ENCODE data around the gene SORBS1.

- TF ChIP-seq CTCF (conservative IDR thresholded peaks at IDR 0.05; ENCODE audit: low read depth, low read length) (no peak), EZH2 (IDR thresholded peaks at IDR 0.05; ENCODE audit: borderline replicate concordance, low read depth, low read length, poor library complexity, severe bottlenecking) (no peak)
Observed at GRCh38 chr10:95530029-95530428, 31.1 kb downstream of the SORBS1 start.

Data from A673 (cell line).